WI38 (cell line): ENCODE measurements around the gene HMCN1.

Source experiments
- H3K4me3 ChIP-seq: 2 replicates; pipeline ENCODE4 v1.5.1; 2011; ENCODE audit warnings: low read depth, mild to moderate bottlenecking, control low read depth, low read length
- TF ChIP-seq, protein P1 (sequence below): IDR thresholded peaks from 2 replicates; pipeline ENCODE4 v1.5.1; 2012; ENCODE audit warnings: low read depth, mild to moderate bottlenecking, control low read depth, low read length

The HMCN1 gene

DNA sequence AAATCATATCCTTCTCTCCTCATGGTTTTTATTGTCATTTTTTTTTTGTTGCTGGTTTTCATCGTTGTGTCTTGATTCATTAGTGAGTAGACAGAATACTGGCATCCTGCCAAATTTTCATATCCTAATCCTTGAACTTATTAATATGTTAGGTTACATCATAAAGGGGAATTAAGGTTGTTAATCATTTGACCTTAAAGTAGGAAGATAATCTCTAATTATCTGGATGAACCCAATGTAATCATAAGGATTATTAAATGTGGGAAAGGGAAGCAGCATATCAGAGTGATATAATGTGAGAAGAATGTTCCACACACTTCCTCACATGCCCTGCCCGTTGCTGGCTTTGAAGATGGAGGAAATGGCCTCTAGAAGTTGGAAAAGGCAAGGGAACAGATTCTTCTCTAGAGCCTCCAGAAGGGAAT is 299.7 kb downstream of the HMCN1 start:
- no peak overlapping the region for H3K4me3 ChIP-seq
- TF ChIP-seq, protein P1, sequence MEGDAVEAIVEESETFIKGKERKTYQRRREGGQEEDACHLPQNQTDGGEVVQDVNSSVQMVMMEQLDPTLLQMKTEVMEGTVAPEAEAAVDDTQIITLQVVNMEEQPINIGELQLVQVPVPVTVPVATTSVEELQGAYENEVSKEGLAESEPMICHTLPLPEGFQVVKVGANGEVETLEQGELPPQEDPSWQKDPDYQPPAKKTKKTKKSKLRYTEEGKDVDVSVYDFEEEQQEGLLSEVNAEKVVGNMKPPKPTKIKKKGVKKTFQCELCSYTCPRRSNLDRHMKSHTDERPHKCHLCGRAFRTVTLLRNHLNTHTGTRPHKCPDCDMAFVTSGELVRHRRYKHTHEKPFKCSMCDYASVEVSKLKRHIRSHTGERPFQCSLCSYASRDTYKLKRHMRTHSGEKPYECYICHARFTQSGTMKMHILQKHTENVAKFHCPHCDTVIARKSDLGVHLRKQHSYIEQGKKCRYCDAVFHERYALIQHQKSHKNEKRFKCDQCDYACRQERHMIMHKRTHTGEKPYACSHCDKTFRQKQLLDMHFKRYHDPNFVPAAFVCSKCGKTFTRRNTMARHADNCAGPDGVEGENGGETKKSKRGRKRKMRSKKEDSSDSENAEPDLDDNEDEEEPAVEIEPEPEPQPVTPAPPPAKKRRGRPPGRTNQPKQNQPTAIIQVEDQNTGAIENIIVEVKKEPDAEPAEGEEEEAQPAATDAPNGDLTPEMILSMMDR, result no peak

DNA sequence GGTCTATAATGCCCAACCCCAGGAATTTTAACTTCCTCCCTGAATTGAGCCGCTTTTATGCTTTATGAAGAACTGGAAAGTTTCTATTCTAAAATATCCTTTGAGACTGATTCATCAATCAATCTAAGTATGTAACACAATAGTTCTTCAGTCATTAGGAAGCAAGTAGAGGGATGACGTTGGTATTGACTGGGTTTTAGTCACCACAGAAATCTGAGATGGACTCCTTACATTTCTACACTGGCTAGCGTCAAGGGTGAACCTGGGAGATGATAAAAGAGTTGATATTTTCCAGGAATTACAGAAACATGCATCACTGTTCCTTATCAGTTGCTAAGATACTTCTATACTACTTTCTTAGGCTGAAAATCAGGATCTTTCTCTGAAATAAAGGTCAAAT is 308.0 kb downstream of the HMCN1 start:
- no peak overlapping the region for H3K4me3 ChIP-seq
- TF ChIP-seq, protein P1, result no peak

DNA sequence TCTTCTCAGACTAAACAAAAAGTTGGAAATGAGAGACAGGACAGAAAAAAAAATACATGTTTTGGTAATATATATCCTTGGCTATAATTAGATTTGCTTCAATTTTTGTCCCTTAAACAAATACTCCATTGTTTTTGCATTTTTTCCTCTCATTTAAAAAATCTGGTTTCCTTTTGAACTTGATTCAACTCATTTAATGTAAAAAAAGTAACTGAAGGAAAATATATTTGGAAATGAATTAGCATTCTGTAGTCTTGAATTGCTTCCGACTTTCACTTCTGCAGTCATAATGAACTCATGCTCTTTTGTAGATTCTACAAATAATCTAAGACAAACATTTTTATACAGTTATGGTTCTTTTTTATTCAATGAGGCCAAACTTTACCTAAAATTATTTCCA is 309.1 kb downstream of the HMCN1 start:
- TF ChIP-seq, protein P1, result no peak
- no peak overlapping the region for H3K4me3 ChIP-seq

DNA sequence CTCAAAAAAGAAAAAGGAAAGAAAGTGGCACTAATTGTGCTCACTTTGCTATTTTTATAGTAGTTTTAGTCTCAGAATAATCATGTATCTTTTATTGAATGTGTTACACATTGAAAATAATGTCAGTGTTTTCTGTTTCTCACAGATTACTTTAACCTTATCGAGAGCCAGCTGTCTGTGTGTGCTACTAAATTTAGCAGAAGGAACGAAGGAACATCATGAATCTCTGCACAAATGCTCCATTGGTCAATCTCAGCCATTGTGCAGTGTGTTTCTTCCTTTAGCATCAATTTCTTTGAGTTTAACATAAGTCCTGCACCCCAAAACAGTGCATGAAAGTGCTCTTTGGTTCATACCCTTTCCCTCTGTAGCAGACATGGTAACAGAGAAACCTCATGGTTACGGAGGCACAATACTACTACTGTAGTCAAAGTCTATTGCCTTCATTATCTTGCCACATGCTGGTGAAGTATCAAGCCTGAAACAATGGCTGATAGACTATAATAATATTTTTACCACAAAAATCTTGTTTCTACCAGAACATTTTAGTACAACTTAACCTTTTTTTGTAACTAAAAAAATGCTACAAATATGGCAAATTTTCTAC is 310.0 kb downstream of the HMCN1 start:
- no peak overlapping the region for H3K4me3 ChIP-seq
- TF ChIP-seq, protein P1, result no peak

DNA sequence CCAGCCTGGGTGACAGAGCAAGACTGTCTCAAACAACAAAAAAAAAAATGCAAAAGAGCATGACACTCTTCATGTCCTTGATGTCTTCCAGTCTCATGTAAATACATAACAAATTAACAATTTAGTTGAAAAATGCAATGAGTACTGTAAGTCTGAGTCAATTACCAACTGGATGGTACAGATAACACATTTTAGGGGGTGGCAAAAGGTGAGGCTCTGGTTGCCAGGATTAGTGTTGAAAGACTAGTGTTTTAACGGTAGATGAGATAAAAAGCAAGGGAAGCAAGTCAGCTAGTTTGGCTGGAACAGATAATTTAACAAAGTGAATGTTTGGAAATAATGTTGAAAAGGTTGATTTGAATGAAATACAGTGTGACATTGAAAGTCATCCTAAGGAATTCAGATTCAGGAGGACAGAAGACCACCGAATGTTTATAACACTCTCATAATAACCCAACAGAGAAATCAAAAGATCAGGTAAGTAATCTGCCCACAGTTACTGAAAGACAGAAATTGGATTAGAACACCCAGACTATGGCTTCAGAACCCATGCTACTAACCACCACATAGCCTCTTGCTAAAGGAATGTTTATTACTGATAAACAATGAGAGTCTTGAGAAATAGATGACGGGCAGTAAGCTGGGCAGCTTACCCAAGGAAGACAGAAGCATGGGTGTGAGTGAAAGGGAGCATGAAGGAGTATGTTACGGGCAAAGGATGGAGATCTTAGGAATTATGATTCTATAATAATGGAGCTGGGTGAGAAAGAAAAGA is 312.4 kb downstream of the HMCN1 start:
- TF ChIP-seq, protein P1, result no peak
- H3K4me3 ChIP-seq, result no peak overlapping the region

DNA sequence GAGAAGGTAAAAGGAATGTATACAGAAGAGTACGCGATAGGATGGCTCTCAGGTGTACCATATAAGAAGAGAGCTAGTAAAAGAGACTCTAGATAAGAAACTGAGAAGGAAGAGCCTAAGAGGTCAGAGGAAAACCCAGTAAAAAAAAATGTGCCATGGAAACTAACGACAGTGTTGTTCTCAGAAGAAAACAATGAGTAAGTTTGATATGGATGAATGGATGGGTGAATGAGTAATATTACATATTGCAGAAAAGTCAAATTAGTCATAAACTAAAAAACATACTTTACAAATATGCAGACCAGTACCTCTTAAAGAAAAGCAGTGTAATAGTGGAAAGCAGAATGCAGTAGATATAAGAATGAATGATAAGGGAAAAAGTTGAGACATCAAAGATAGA is 316.2 kb downstream of the HMCN1 start:
- TF ChIP-seq, protein P1, result no peak
- H3K4me3 ChIP-seq, result no peak overlapping the region

DNA sequence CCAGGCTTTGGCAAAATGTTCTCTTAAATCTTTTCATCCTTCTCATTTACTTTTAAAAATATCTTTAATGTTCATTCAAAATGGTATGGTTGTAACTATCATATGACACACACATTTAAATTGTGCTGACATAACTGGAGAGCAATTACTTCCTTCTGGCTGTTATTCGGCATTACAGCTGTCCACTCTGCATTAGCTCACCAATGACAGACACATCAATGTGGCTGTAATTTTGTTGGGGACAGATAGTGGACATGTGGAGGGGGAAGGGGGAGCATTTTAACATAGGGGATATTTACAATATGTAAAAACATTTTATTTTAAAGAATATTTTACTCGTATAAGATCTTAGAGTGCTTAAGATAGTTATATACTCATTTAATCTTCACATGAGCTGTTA is 319.8 kb downstream of the HMCN1 start:
- no peak overlapping the region for H3K4me3 ChIP-seq
- TF ChIP-seq, protein P1, result no peak
